ENCODE data around the gene PTCSC3.

Gene PTCSC3

GRCh38 chr14:36176524-36176923, at the start of gene PTCSC3:
PTCSC3 (minus strand) TSS chr14:36176722.
- Histone ChIP-seq H3K9ac (ENCODE audit: low read depth, low read length) (no peak within 1 kb of the TSS), H3K4me1 (ENCODE audit: insufficient read depth, low read length) (no peaks in the 10 kb centered on the region), H3K36me3 (ENCODE audit: insufficient read depth, low read depth, low read length) (no peaks in the 10 kb centered on the region), H3K9me3 (ENCODE audit: insufficient read depth, low read depth, low read length) (no peaks in the 10 kb centered on the region; the same call in 1 of the 2 replicates), H3K27me3 (ENCODE audit: insufficient read depth, low read length) (no peaks in the 10 kb centered on the region), H3K27ac (ENCODE audit: low read length) (no peak within 1 kb of the TSS), H3K4me3 (ENCODE audit: low read length) (no peak within 1 kb of the TSS)

GRCh38 chr14:36226164-36226563, 49.6 kb upstream of the PTCSC3 start:
- H3K9ac ChIP-seq (ENCODE audit: low read depth, low read length), result no peak overlapping the region
- H3K4me1 ChIP-seq (ENCODE audit: insufficient read depth, low read length), result peaks cover 13% of the 10 kb centered on the region
- H3K27me3 ChIP-seq (ENCODE audit: insufficient read depth, low read length), result no peaks in the 10 kb centered on the region
- H3K4me3 ChIP-seq (ENCODE audit: low read length), result no peak overlapping the region
- no peaks in the 10 kb centered on the region for H3K9me3 ChIP-seq (ENCODE audit: insufficient read depth, low read depth, low read length)
- no peaks in the 10 kb centered on the region for H3K36me3 ChIP-seq (ENCODE audit: insufficient read depth, low read depth, low read length)
- no peak overlapping the region for H3K27ac ChIP-seq (ENCODE audit: low read length)

GRCh38 chr14:36224176-36224575, 47.7 kb upstream of the PTCSC3 start:
- Histone ChIP-seq H3K9ac (ENCODE audit: low read depth, low read length) (no peak overlapping the region), H3K9me3 (ENCODE audit: insufficient read depth, low read depth, low read length) (no peaks in the 10 kb centered on the region), H3K27me3 (ENCODE audit: insufficient read depth, low read length) (no peaks in the 10 kb centered on the region), H3K27ac (ENCODE audit: low read length) (no peak overlapping the region), H3K4me3 (ENCODE audit: low read length) (no peak overlapping the region), H3K36me3 (ENCODE audit: insufficient read depth, low read depth, low read length) (no peaks in the 10 kb centered on the region), H3K4me1 (ENCODE audit: insufficient read depth, low read length) (peaks cover 8% of the 10 kb centered on the region; the same call in 1 of the 2 replicates)

GRCh38 chr14:36223558-36223957, 47.0 kb upstream of the PTCSC3 start:
- peaks cover 8% of the 10 kb centered on the region; the same call in 1 of the 2 replicates for H3K4me1 ChIP-seq (ENCODE audit: insufficient read depth, low read length)
- no peak overlapping the region for H3K9ac ChIP-seq (ENCODE audit: low read depth, low read length)
- no peaks in the 10 kb centered on the region for H3K9me3 ChIP-seq (ENCODE audit: insufficient read depth, low read depth, low read length)
- no peak overlapping the region for H3K4me3 ChIP-seq (ENCODE audit: low read length)
- no peak overlapping the region for H3K27ac ChIP-seq (ENCODE audit: low read length)
- no peaks in the 10 kb centered on the region for H3K36me3 ChIP-seq (ENCODE audit: insufficient read depth, low read depth, low read length)
- no peaks in the 10 kb centered on the region for H3K27me3 ChIP-seq (ENCODE audit: insufficient read depth, low read length)

GRCh38 chr14:36222952-36223468, 46.5 kb upstream of the PTCSC3 start:
- no peaks in the 10 kb centered on the region for H3K27me3 ChIP-seq (ENCODE audit: insufficient read depth, low read length)
- no peaks in the 10 kb centered on the region for H3K36me3 ChIP-seq (ENCODE audit: insufficient read depth, low read depth, low read length)
- no peak overlapping the region for H3K9ac ChIP-seq (ENCODE audit: low read depth, low read length)

GRCh38 chr14:36222337-36222736, 45.8 kb upstream of the PTCSC3 start:
- Histone ChIP-seq H3K27me3 (ENCODE audit: insufficient read depth, low read length) (no peaks in the 10 kb centered on the region), H3K9me3 (ENCODE audit: insufficient read depth, low read depth, low read length) (no peaks in the 10 kb centered on the region), H3K9ac (ENCODE audit: low read depth, low read length) (no peak overlapping the region), H3K4me3 (ENCODE audit: low read length) (no peak overlapping the region), H3K27ac (ENCODE audit: low read length) (no peak overlapping the region), H3K36me3 (ENCODE audit: insufficient read depth, low read depth, low read length) (no peaks in the 10 kb centered on the region), H3K4me1 (ENCODE audit: insufficient read depth, low read length) (peaks cover 8% of the 10 kb centered on the region; the same call in 1 of the 2 replicates)

More at GRCh38 chr14:36222952-36223468, 46.5 kb upstream of the PTCSC3 start:
- Histone ChIP-seq H3K9me3 (ENCODE audit: insufficient read depth, low read depth, low read length) (no peaks in the 10 kb centered on the region), H3K4me1 (ENCODE audit: insufficient read depth, low read length) (peaks cover 8% of the 10 kb centered on the region; the same call in 1 of the 2 replicates), H3K4me3 (ENCODE audit: low read length) (no peak overlapping the region), H3K27ac (ENCODE audit: low read length) (no peak overlapping the region)

GRCh38 chr14:36221112-36221511, 44.6 kb upstream of the PTCSC3 start:
- no peaks in the 10 kb centered on the region for H3K27me3 ChIP-seq (ENCODE audit: insufficient read depth, low read length)
- H3K36me3 ChIP-seq (ENCODE audit: insufficient read depth, low read depth, low read length), result no peaks in the 10 kb centered on the region
- no peak overlapping the region for H3K27ac ChIP-seq (ENCODE audit: low read length)
- no peak overlapping the region for H3K9ac ChIP-seq (ENCODE audit: low read depth, low read length)
- H3K4me3 ChIP-seq (ENCODE audit: low read length), result no peak overlapping the region
- peaks cover 8% of the 10 kb centered on the region; the same call in 1 of the 2 replicates for H3K4me1 ChIP-seq (ENCODE audit: insufficient read depth, low read length)
- no peaks in the 10 kb centered on the region for H3K9me3 ChIP-seq (ENCODE audit: insufficient read depth, low read depth, low read length)

- Histone ChIP-seq H3K9me3 (ENCODE audit: insufficient read depth, low read depth, low read length) (no peaks in the 10 kb centered on the region), H3K27me3 (ENCODE audit: insufficient read depth, low read length) (no peaks in the 10 kb centered on the region), H3K27ac (ENCODE audit: low read length) (no peak overlapping the region), H3K36me3 (ENCODE audit: insufficient read depth, low read depth, low read length) (no peaks in the 10 kb centered on the region), H3K4me3 (ENCODE audit: low read length) (no peak overlapping the region), H3K9ac (ENCODE audit: low read depth, low read length) (no peak overlapping the region), H3K4me1 (ENCODE audit: insufficient read depth, low read length) (peaks cover 11% of the 10 kb centered on the region; the same call in 1 of the 2 replicates)
Measured at GRCh38 chr14:36217732-36218131, 41.2 kb upstream of the PTCSC3 start.

- no peaks in the 10 kb centered on the region for H3K27me3 ChIP-seq (ENCODE audit: insufficient read depth, low read length)
- no peaks in the 10 kb centered on the region for H3K36me3 ChIP-seq (ENCODE audit: insufficient read depth, low read depth, low read length)
- no peak overlapping the region for H3K27ac ChIP-seq (ENCODE audit: low read length)
- H3K9ac ChIP-seq (ENCODE audit: low read depth, low read length), result no peak overlapping the region
- H3K4me3 ChIP-seq (ENCODE audit: low read length), result no peak overlapping the region
- H3K4me1 ChIP-seq (ENCODE audit: insufficient read depth, low read length), result peaks cover 11% of the 10 kb centered on the region; the same call in 1 of the 2 replicates
- H3K9me3 ChIP-seq (ENCODE audit: insufficient read depth, low read depth, low read length), result no peaks in the 10 kb centered on the region
Measured at GRCh38 chr14:36217027-36217426, 40.5 kb upstream of the PTCSC3 start.

- H3K9me3 ChIP-seq (ENCODE audit: insufficient read depth, low read depth, low read length), result no peaks in the 10 kb centered on the region
- H3K9ac ChIP-seq (ENCODE audit: low read depth, low read length), result no peak overlapping the region
- no peak overlapping the region for H3K27ac ChIP-seq (ENCODE audit: low read length)
- no peak overlapping the region for H3K4me3 ChIP-seq (ENCODE audit: low read length)
- peaks cover 8% of the 10 kb centered on the region; the same call in 1 of the 2 replicates for H3K4me1 ChIP-seq (ENCODE audit: insufficient read depth, low read length)
- H3K27me3 ChIP-seq (ENCODE audit: insufficient read depth, low read length), result no peaks in the 10 kb centered on the region
- no peaks in the 10 kb centered on the region for H3K36me3 ChIP-seq (ENCODE audit: insufficient read depth, low read depth, low read length)
Measured at GRCh38 chr14:36215217-36215598, 38.7 kb upstream of the PTCSC3 start.

- H3K27me3 ChIP-seq (ENCODE audit: insufficient read depth, low read length), result no peaks in the 10 kb centered on the region
Measured at GRCh38 chr14:36214476-36215216, 38.1 kb upstream of the PTCSC3 start.

GRCh38 chr14:36212987-36213386, 36.5 kb upstream of the PTCSC3 start:
- no peaks in the 10 kb centered on the region for H3K9me3 ChIP-seq (ENCODE audit: insufficient read depth, low read depth, low read length)
- no peak overlapping the region for H3K9ac ChIP-seq (ENCODE audit: low read depth, low read length)
- H3K4me3 ChIP-seq (ENCODE audit: low read length), result no peak overlapping the region
- no peak overlapping the region for H3K27ac ChIP-seq (ENCODE audit: low read length)
- H3K36me3 ChIP-seq (ENCODE audit: insufficient read depth, low read depth, low read length), result no peaks in the 10 kb centered on the region
- H3K4me1 ChIP-seq (ENCODE audit: insufficient read depth, low read length), result peaks cover 8% of the 10 kb centered on the region; the same call in 1 of the 2 replicates
- no peaks in the 10 kb centered on the region for H3K27me3 ChIP-seq (ENCODE audit: insufficient read depth, low read length)

More at GRCh38 chr14:36214476-36215216, 38.1 kb upstream of the PTCSC3 start:
- Histone ChIP-seq H3K4me3 (ENCODE audit: low read length) (no peak overlapping the region), H3K27ac (ENCODE audit: low read length) (no peak overlapping the region), H3K9ac (ENCODE audit: low read depth, low read length) (no peak overlapping the region), H3K36me3 (ENCODE audit: insufficient read depth, low read depth, low read length) (no peaks in the 10 kb centered on the region), H3K4me1 (ENCODE audit: insufficient read depth, low read length) (peaks cover 8% of the 10 kb centered on the region; the same call in 1 of the 2 replicates), H3K9me3 (ENCODE audit: insufficient read depth, low read depth, low read length) (no peaks in the 10 kb centered on the region)
